Activated CD4-positive, alpha-beta T cell treated with anti-CD3 and anti-CD28 coated beads, Interleukin-2, amount 10 ng/mL, durations not matched to agents 24 days and 14 days (primary cell): Measurements from ENCODE around the gene PGAM2. TPM values are rescaled to one million over a fixed set of nuclear protein-coding genes. Genes with fewer than 3 reads are reported as not detected.

Experiments
- DNase-seq: peaks from one replicate; pipeline ENCODE4 v3.0.0; 2022
- H3K27ac Mint-ChIP-seq: one replicate; pipeline ENCODE4 v1.8.0; 2022; ENCODE audit warnings: mild to moderate bottlenecking, mixed read lengths
- H3K27me3 Mint-ChIP-seq: one replicate; pipeline ENCODE4 v1.8.0; 2022; ENCODE audit warnings: mixed read lengths
- H3K36me3 Mint-ChIP-seq: one replicate; pipeline ENCODE4 v1.8.0; 2022; ENCODE audit warnings: low read depth, mild to moderate bottlenecking, mixed read lengths
- H3K4me1 Mint-ChIP-seq: one replicate; pipeline ENCODE4 v1.8.0; 2021; ENCODE audit warnings: mixed read lengths
- H3K4me3 Mint-ChIP-seq: one replicate; pipeline ENCODE4 v1.8.0; 2022; ENCODE audit warnings: mild to moderate bottlenecking, moderate library complexity, mixed read lengths
- H3K9me3 Mint-ChIP-seq: one replicate; pipeline ENCODE4 v1.8.0; 2021; ENCODE audit warnings: mixed read lengths
- intact Hi-C: fragments of 100-400 bp; cut with micrococcal nuclease; formaldehyde crosslinking; loops from one replicate; pipeline ENCODE4 v1.15.1; 2023
- total RNA-seq: library from RNA; stranded (reverse); gene quantifications from 2 replicates; pipeline ENCODE4 v1.2.3, GENCODE V29; 2022

The PGAM2 gene
- total RNA-seq, 1 donor from 2014 or later: 0.42 TPM

DNA sequence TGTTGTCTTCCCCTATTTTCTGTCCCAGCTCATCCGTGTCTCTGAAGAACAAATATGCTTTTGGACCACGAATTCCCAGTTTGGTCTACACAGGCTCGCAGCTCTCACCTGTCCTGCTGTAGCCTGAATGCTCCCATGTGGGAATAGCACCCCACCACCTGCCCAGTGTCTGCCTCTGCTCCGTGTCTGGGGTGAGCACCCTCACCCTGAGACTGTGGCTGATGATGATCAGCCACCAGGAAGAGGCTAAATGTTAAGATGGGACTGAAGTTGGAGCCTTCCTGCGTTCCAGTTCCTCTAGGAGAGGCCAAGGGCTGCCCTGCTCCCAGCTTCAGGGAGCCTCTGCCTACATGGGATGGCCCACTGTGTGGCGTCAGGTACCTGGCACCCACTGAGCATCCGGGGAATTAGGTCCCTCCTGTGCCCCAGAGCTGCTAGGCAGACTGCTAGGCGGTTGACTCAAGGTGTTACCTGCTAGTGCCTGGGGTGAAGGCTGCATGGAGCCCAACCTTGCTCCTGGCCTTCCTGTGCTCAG lies 3.7 kb downstream of the PGAM2 start:
- no peaks in the 10 kb centered on the region for H3K4me1 Mint-ChIP-seq
- intact Hi-C loops: no loop called here
- H3K4me3 Mint-ChIP-seq: no peak overlapping the region
- no peak for DNase-seq
- H3K36me3 Mint-ChIP-seq: peaks cover 36% of the 10 kb centered on the region
- H3K9me3 Mint-ChIP-seq: no peaks in the 10 kb centered on the region
- no peak overlapping the region for H3K27ac Mint-ChIP-seq
- H3K27me3 Mint-ChIP-seq: no peaks in the 10 kb centered on the region

DNA sequence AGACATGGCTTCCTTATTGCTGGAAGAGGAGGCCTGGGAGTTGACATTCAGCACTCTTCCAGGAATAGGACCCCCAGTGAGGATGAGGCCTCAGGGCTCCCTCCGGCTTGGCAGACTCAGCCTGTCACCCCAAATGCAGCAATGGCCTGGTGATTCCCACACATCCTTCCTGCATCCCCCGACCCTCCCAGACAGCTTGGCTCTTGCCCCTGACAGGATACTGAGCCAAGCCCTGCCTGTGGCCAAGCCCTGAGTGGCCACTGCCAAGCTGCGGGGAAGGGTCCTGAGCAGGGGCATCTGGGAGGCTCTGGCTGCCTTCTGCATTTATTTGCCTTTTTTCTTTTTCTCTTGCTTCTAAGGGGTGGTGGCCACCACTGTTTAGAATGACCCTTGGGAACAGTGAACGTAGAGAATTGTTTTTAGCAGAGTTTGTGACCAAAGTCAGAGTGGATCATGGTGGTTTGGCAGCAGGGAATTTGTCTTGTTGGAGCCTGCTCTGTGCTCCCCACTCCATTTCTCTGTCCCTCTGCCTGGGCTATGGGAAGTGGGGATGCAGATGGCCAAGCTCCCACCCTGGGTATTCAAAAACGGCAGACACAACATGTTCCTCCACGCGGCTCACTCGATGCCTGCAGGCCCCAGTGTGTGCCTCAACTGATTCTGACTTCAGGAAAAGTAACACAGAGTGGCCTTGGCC lies 4.3 kb downstream of the PGAM2 start:
- Mint-ChIP-seq H3K4me3 (no peak overlapping the region), H3K4me1 (no peaks in the 10 kb centered on the region), H3K36me3 (peaks cover 42% of the 10 kb centered on the region), H3K27ac (no peak overlapping the region), H3K27me3 (no peaks in the 10 kb centered on the region), H3K9me3 (no peaks in the 10 kb centered on the region)
- intact Hi-C loops: no loop called here
- DNase-seq: no peak

DNA sequence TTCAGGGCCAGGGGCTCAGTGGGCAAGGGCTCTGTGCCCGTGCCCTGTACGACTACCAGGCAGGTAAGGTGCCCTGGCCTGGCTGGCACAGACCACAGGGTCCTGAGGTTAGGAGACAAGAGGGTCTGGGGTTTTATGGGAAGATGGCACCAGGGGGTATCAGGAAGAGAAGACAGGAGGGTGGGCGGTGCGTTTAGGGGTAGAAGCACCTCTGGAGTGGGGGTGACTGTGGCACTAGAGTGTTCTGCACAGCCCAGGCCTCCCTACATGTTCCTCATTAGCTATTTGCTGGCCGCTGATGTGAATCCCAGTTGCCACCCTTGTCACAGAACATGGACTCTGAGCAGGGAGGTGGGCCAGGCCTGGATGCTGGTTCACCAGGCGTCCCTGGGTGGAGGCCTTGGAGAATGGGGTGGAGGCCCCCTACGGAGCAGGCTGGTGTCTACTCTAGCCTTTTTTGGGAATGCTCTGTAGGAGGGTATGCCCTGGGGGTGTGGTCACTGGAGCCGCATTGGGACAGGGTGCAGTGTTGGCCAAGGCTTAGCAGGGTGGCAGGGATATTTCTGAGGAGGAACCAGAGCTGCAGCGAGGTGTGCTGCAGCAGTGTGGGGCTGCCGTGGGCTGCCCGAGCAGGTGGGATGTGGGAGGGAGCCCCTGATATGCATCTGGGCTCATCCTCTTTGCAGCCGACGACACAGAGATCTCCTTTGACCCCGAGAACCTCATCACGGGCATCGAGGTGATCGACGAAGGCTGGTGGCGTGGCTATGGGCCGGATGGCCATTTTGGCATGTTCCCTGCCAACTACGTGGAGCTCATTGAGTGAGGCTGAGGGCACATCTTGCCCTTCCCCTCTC lies 5.0 kb downstream of the PGAM2 start:
- DNase-seq: no peak
- Mint-ChIP-seq H3K27ac (no peak overlapping the region), H3K4me1 (no peaks in the 10 kb centered on the region), H3K36me3 (peaks cover 49% of the 10 kb centered on the region), H3K9me3 (no peaks in the 10 kb centered on the region), H3K4me3 (no peak overlapping the region), H3K27me3 (no peaks in the 10 kb centered on the region)
- intact Hi-C loops: no loop called here

DNA sequence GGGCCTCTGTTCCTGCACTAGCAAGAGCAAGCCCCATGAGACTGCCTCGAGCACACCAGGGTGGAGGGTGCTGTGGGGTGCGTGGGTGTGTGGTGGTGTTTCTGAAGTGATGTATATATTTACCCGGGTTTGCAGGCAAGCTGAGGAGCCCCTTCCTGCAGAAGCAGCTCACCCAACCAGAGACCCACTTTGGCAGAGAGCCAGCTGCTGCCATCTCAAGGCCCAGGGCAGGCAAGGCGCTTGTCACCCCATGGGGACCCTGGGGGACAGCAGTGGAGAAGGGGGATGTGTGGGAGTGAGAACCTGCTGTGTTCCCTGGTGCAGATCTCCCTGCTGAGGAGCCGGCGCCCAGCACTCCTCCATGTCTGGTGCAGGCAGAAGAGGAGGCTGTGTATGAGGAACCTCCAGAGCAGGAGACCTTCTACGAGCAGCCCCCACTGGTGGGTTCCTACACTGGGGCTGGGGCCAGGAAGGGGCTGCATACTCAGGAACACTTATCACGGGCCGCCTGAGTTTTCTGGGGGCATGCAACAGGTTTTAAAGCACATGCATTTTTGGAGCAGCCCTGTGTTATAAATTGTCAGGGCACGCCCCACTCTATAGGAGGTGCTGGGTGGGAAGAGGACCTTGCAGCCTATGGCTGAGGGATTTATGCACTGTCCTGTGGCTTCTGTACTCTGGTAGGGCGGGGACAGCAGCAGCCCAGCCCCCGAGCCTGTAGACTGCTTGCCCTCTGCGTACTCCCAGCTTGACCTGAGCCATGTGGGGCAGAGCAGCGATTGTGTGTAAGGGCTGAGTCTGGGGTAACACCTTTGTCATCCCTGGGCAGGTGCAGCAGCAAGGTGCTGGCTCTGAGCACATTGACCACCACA lies 5.9 kb downstream of the PGAM2 start:
- Mint-ChIP-seq H3K36me3 (peaks cover 53% of the 10 kb centered on the region), H3K27ac (no peak overlapping the region)

DNA sequence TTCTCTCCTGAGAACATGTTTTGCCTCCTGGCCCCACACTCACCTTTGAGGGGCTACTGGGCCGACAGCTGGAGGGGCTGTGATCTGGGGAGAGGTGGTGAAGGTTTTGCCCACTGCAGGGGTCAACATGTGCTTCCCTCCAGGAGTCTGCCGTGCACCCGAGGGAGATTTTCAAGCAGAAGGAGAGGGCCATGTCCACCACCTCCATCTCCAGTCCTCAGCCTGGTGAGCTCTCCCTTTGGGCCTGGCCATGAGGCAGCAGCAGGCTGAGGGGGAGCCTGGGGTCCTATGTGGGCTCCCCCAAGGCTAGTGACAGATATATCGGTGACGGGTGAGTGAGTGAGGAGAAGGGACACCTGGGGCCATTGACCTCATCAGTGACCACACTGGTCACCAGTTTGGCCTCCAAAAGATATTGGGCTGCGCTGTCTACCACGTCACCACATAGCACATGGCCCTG lies 6.6 kb downstream of the PGAM2 start:
- H3K27ac Mint-ChIP-seq: no peak overlapping the region

More for the DNA sequence above, 5.9 kb downstream of the PGAM2 start:
- Mint-ChIP-seq H3K4me1 (peaks cover 2% of the 10 kb centered on the region), H3K4me3 (no peak overlapping the region), H3K27me3 (no peaks in the 10 kb centered on the region), H3K9me3 (no peaks in the 10 kb centered on the region)
- no peak for DNase-seq
- intact Hi-C loops: no loop called here

DNA sequence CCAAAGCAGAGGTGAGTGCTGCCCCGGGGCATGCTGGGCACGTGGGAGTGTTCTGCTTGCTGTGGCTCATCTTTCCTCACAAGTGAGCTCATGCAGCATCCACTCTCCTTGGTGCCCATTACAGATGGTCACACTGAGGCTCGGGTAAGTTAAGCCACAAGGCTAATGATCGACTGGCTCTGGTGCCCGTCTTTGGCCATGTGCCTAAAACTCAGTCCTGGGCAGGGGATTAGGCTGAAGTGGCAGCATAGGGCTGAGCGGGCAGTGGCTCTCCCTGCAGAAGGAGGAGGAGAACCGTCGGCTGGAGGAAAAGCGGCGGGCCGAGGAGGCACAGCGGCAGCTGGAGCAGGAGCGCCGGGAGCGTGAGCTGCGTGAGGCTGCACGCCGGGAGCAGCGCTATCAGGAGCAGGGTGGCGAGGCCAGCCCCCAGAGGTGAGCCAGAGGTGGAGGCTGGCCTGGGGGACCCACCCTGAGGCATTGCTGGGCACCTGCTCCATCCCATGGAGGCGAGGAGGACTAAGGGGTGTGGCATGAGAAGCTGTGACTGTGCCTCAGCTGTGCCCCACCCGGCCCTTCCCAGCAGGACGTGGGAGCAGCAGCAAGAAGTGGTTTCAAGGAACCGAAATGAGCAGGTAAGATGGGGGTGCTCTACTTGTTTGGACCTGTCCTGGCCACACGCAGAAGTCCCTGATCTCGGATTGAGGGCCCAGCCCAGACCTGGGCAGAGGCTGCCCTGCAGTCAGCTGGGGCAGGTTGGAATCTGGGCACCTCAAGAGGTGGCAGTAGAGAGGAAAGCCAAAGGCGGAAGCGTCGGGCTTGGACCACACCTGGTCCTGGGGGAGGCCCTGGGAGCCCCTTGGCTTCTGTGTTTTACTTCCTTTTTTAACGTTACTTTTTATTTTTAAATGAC lies 7.3 kb downstream of the PGAM2 start:
- intact Hi-C loops: no loop called here
- H3K9me3 Mint-ChIP-seq: no peaks in the 10 kb centered on the region
- no peak overlapping the region for H3K27ac Mint-ChIP-seq
- H3K4me3 Mint-ChIP-seq: no peak overlapping the region
- no peak for DNase-seq
- peaks cover 58% of the 10 kb centered on the region for H3K36me3 Mint-ChIP-seq
- H3K27me3 Mint-ChIP-seq: no peaks in the 10 kb centered on the region
- peaks cover 2% of the 10 kb centered on the region for H3K4me1 Mint-ChIP-seq

More for the DNA sequence above, 6.6 kb downstream of the PGAM2 start:
- no peak for DNase-seq
- no peaks in the 10 kb centered on the region for H3K27me3 Mint-ChIP-seq
- no peaks in the 10 kb centered on the region for H3K9me3 Mint-ChIP-seq
- peaks cover 58% of the 10 kb centered on the region for H3K36me3 Mint-ChIP-seq
- no peak overlapping the region for H3K4me3 Mint-ChIP-seq
- intact Hi-C loops: no loop called here
- H3K4me1 Mint-ChIP-seq: peaks cover 2% of the 10 kb centered on the region

DNA sequence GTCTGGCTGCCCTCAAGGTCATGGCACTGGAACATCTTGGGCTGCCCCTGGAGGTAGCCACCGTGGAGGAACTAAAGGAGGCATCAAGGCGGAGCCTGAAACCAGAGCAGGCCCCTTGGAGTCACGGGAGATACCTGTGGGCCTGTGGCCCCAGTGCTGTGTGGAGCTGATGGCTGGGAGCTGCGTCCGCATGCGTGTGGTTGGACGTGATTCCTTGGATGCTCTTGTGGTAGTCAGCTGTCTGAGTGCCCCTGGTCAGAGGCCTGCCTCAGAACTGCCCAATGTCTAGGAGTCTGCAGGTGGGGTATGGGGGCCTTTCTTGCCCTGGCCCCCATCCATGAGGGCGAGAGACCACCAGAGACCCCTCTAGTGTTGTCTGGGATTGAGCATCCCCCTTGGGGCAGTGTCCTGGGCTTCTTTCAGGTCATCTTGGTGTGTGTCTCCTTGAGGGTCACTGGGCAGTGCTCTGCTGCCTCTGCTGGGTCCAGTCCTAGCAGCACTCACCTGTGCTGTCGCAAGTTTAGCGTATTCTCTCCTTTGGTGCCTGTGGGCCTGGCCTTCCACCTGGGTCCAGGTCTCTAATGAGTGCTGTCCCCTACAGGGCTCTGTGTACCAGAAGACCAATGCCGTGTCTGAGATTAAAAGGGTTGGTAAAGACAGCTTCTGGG lies 8.1 kb downstream of the PGAM2 start:
- Mint-ChIP-seq H3K4me1 (peaks cover 2% of the 10 kb centered on the region), H3K9me3 (no peaks in the 10 kb centered on the region), H3K36me3 (peaks cover 62% of the 10 kb centered on the region), H3K27ac (no peak overlapping the region), H3K27me3 (no peaks in the 10 kb centered on the region), H3K4me3 (no peak overlapping the region)
- intact Hi-C loops: no loop called here
- no peak for DNase-seq

DNA sequence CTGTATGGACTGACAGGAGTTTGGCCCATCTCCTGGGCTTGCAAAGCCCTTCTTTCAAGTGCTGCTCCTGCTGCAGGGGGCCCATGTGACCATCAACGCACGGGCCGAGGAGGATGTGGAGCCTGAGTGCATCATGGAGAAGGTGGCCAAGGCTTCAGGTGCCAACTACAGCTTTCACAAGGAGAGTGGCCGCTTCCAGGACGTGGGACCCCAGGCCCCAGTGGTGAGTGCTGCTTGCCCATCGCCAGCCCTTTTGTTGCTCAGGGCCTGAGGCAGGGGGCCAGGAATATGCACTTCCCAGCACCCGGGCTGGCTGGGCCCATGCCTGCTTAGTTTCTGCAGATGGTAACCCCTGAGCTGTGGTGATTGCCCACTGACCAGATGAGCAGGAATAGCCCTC lies 8.7 kb downstream of the PGAM2 start:
- H3K4me3 Mint-ChIP-seq: no peak overlapping the region
- H3K27ac Mint-ChIP-seq: no peak overlapping the region
- intact Hi-C loops: no loop called here
- no peaks in the 10 kb centered on the region for H3K9me3 Mint-ChIP-seq
- DNase-seq: no peak
- H3K27me3 Mint-ChIP-seq: no peaks in the 10 kb centered on the region
- H3K4me1 Mint-ChIP-seq: peaks cover 6% of the 10 kb centered on the region
- peaks cover 65% of the 10 kb centered on the region for H3K36me3 Mint-ChIP-seq

DNA sequence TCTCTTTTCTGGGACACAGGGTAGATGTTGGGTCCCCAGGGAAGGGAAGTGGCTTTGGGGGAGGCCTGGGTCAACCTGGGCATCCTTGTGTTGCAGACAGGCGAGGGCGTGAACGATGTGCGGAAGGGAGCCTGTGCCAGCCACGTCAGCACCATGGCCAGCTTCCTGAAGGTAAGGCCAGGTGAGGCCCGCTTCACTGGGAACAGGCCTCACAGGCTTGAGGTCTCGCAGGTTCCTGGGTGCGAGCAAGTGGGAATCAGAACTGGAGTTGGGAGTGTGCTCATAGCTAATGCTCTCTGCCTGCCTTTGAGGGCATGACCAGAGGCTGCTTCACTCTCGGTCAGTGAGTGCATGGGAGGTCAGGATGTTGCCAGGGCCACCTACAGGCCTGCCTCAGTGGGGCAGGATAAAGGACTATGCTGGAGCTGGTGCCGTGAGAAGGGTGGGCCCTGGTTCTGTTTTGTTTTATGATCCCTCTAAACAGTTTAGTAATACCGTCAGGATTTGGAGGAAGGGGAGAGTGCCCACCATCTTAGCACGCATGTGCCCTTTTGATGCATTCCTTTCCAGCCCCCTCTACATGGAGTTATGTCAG lies 12.5 kb downstream of the PGAM2 start:
- no peaks in the 10 kb centered on the region for H3K9me3 Mint-ChIP-seq
- no peak overlapping the region for H3K4me3 Mint-ChIP-seq
- H3K27ac Mint-ChIP-seq: no peak overlapping the region
- H3K27me3 Mint-ChIP-seq: no peaks in the 10 kb centered on the region
- DNase-seq: no peak
- peaks cover 62% of the 10 kb centered on the region for H3K36me3 Mint-ChIP-seq
- H3K4me1 Mint-ChIP-seq: peaks cover 28% of the 10 kb centered on the region
- intact Hi-C loops: no loop called here

DNA sequence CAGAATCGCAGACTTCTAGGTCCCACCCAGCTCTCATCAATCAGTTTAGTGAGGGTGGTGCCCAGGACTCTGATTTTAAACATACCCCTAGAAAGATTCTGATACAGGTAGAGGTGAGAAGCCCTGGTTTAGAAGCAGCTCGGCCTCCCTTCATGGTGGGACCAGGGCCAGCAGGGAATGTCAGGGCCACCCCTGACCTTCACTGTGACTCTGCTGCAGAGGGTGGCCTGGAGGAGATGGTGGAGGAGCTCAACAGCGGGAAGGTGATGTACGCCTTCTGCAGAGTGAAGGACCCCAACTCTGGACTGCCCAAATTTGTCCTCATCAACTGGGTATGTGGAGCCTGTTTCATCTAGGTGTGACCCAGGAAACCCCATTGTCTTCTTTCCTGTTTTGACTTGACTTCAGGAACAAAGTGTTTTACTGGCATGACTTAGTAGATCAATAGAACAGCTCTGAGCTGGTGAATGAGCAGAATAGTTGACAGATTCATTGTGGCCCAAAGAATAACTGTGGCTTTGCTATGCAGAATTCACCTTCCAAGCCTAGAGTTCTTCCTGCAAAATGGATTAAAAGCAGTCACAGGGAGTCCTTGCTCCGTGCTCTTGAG lies 13.7 kb downstream of the PGAM2 start:
- intact Hi-C loops: no loop called here

DNA sequence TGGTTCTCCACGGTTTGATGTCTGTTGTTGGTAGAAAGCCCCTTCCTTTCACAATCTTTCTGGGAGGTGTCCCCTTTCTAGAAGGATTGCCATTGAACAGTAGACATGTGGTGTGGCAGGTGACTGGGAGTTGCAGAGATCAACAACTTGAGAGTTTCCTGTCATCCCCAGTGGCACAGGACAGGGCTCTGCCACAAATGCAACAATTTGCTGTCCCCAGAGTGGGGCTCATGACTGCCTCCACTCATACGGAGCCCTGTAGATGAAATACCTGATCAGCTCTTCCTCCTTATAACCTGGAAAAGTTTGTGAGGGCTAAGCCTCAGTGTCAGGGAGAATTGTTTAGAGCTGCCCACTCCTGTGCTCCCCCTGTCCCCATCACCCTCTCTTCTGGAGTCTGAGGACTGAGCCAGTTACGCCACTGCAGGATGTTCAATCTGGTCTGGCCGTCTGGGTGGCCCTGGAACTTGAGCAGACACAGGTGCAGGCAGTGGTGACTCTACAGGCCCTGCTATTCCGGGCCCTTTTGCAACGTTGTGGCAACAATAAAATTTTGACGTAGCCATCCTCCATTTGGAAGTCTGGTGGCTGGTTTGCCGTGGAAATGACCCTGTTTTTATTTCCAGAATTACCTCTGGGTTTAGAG lies 14.3 kb downstream of the PGAM2 start:
- Mint-ChIP-seq H3K9me3 (no peaks in the 10 kb centered on the region), H3K27me3 (no peaks in the 10 kb centered on the region), H3K36me3 (peaks cover 61% of the 10 kb centered on the region), H3K4me1 (peaks cover 44% of the 10 kb centered on the region), H3K27ac (peak overlapping the region; percentile 17), H3K4me3 (no peak overlapping the region)
- DNase-seq: no peak
- intact Hi-C loops: no loop called here

More for the DNA sequence above, 13.7 kb downstream of the PGAM2 start:
- peaks cover 37% of the 10 kb centered on the region for H3K4me1 Mint-ChIP-seq
- DNase-seq: no peak
- peaks cover 61% of the 10 kb centered on the region for H3K36me3 Mint-ChIP-seq
- peak overlapping the region; percentile 51 for H3K27ac Mint-ChIP-seq
- no peak overlapping the region for H3K4me3 Mint-ChIP-seq
- no peaks in the 10 kb centered on the region for H3K9me3 Mint-ChIP-seq
- no peaks in the 10 kb centered on the region for H3K27me3 Mint-ChIP-seq
